Psoas muscle (tissue), 8 donors: ENCODE results near the gene TGM4. TPM values are rescaled to one million over a fixed set of nuclear protein-coding genes. Genes with fewer than 3 reads are reported as not detected.

Experiments used
- ATAC-seq, 4 donors: fragments of 200-7000 bp; cut with Tn5 transposase; one replicate each; pipeline ENCODE4 v1.9.1; 2020; ENCODE audit warnings: moderate library complexity in 3 of 4, mild to moderate bottlenecking in 2 of 4
- DNase-seq, 2 donors: peaks; one replicate each; pipeline ENCODE4 v3.0.0-alpha.2; 2020
- H3K27ac ChIP-seq: fragments of 200-600 bp; one replicate; pipeline ENCODE4 v1.8.0; 2022
- H3K27me3 ChIP-seq, 3 donors: fragments of 200-600 bp in 1 of 3; one replicate each; pipeline versions ENCODE4 v1.6.1 to v1.8.0; 2013 to 2022; ENCODE audit warnings: low read length in 2 of 3, mild to moderate bottlenecking in 2 of 3, moderate library complexity in 1 of 3; ENCODE audit not compliant: insufficient read depth in 3 of 3
- H3K36me3 ChIP-seq, 2 donors: fragments of 200-600 bp in 1 of 2; one replicate each; pipeline versions ENCODE4 v1.6.1 to v1.8.0; 2013 to 2022; ENCODE audit warnings: low read depth in 1 of 2, mild to moderate bottlenecking in 1 of 2, moderate library complexity in 1 of 2; ENCODE audit not compliant: insufficient read depth in 1 of 2
- H3K4me1 ChIP-seq: fragments of 200-600 bp; one replicate; pipeline ENCODE4 v1.8.0; 2022
- H3K4me3 ChIP-seq: fragments of 200-600 bp; one replicate; pipeline ENCODE4 v1.8.0; 2022; ENCODE audit warnings: mild to moderate bottlenecking
- H3K9me3 ChIP-seq: fragments of 200-600 bp; one replicate; pipeline ENCODE4 v1.8.0; 2022
- WGBS, 3 donors: extraction: QIAGEN DNeasy Blood & Tissue Kit; methylation state at CpG; one replicate each; pipeline versions ENCODE4 v1.1.6 to v1.1.7; 2013; 5-methylcytosine and 5-hydroxymethylcytosine counted together
- intact Hi-C, 2 donors: fragments of 100-400 bp; cut with DNase I; formaldehyde crosslinking; loops; one replicate each; pipeline versions ENCODE4 v1.11.0 to v1.14.2; 2022
- polyA plus RNA-seq, 3 donors: library from polyadenylated mRNA; stranded (reverse); fragments of 200-250 nt; gene quantifications; one replicate each; pipeline ENCODE4 v1.2.3, GENCODE V29; 2013
- total RNA-seq, 4 donors: library from RNA; stranded (reverse); fragmentation: NEBNext Ultra II Directional in 2 of 4; extraction: Animal tissue kit (Norgen Biotek cat#: 25700) in 2 of 4; gene quantifications; one replicate each; pipeline versions ENCODE4 v1.2.1 to v1.2.4, GENCODE V29; 2021 to 2023
- TF ChIP-seq, protein P1 (sequence below): fragments of 200-600 bp; IDR thresholded peaks from one replicate; pipeline ENCODE4 v1.8.0; 2022; ENCODE audit warnings: antibody characterized with exemption
- donor health status: healthy with polysubstance abuse.
- donor health status: DM: no; HTN: no; CAD: no; lungs with moderate emphysema.
- donor health status: Bipolar disorder and iron deficiency.
- donor health status: healthy.
- donor health status: DM: yes; HTN: yes; CAD: no.
- donor health status: DM: no; HTN: no; CAD: no.
- donor health status: DM: no; HTN: no; CAD: no.
- donor health status: DM: yes; HTN: yes; CAD: no.

The TGM4 gene
- total and polyA plus RNA-seq, 7 donors, result not detected

- TF ChIP-seq, protein P1, sequence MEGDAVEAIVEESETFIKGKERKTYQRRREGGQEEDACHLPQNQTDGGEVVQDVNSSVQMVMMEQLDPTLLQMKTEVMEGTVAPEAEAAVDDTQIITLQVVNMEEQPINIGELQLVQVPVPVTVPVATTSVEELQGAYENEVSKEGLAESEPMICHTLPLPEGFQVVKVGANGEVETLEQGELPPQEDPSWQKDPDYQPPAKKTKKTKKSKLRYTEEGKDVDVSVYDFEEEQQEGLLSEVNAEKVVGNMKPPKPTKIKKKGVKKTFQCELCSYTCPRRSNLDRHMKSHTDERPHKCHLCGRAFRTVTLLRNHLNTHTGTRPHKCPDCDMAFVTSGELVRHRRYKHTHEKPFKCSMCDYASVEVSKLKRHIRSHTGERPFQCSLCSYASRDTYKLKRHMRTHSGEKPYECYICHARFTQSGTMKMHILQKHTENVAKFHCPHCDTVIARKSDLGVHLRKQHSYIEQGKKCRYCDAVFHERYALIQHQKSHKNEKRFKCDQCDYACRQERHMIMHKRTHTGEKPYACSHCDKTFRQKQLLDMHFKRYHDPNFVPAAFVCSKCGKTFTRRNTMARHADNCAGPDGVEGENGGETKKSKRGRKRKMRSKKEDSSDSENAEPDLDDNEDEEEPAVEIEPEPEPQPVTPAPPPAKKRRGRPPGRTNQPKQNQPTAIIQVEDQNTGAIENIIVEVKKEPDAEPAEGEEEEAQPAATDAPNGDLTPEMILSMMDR, result peak; percentile 16
- intact Hi-C loops, result loop anchor here (2.0 to 10.0 kb wide), 4 partner anchors 153 to 590 kb away; partner anchors contain the start of genes KIAA1143 (in 1 of the 2) and KIF15 (in 1 of the 2)
- H3K36me3 ChIP-seq, result peaks cover 0 to 20% of the 10 kb centered on the region in 2 donors
- H3K4me3 ChIP-seq, result no peak overlapping the region
- H3K9me3 ChIP-seq, result no peaks in the 10 kb centered on the region
- H3K4me1 ChIP-seq, result no peaks in the 10 kb centered on the region
- H3K27ac ChIP-seq, result no peak overlapping the region
- H3K27me3 ChIP-seq, result no peaks in the 10 kb centered on the region
- DNase-seq (no peak), ATAC-seq (peak in 2 of 4 donors; percentile 47 to 52)
- WGBS, 3 donors, result 54 to 71% (median 59%) methylated on average over 4 of the region's 4 CpGs
Measured at GRCh38 chr3:44914936-44915335, 40.5 kb downstream of the TGM4 start.

DNA sequence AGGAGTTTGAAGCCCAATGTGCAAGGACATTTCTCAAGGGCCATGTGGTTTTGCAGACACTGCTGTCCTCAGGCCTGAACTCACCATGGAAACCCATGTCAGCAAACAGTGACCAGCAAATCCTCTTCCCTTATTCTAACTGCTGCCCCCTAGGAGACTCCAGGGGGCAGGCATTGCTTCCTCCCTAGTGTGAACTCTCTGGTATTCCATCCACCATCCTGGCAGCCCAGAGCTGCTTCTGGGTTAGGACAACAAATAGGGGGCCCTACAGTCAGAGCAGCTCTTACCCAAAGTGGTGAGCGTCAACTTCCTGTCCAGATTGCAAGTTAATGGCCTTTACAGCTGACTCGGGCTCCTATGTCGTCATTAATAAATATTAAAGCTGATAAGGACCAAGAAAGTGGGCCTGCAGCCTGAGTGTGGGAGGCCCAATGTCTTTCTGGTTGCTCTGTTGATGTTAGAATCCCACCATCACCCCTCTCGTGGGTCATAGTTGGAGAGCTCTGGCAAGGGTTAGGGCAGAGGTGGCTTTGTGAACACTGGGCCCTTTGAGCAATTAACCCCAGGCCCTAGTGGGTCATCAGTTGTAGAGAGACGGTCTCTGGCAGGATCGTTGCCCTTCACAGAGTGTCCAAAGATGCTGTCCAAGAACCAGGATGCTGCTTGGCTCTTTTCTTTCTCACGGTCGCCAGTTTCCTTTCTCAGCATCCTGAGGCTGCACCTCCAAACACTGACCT is 41.5 kb downstream of the TGM4 start:
- Histone ChIP-seq H3K36me3 (peaks cover 0 to 20% of the 10 kb centered on the region in 2 donors), H3K4me3 (no peak overlapping the region), H3K4me1 (no peaks in the 10 kb centered on the region), H3K9me3 (no peaks in the 10 kb centered on the region), H3K27ac (no peak overlapping the region), H3K27me3 (no peaks in the 10 kb centered on the region)
- 63 to 80% (median 73%) methylated on average over 8 of the region's 8 CpGs for WGBS, 3 donors
- DNase-seq, result no peak
- TF ChIP-seq, protein P1, result no peak
- peak in 1 of 4 donors; percentile 10 for ATAC-seq
- intact Hi-C loops, result loop anchor here in 1 of 2 donors (2.0 to 10.0 kb wide), 2 partner anchors 383 to 591 kb away; no protein-coding TSS in a partner anchor

DNA sequence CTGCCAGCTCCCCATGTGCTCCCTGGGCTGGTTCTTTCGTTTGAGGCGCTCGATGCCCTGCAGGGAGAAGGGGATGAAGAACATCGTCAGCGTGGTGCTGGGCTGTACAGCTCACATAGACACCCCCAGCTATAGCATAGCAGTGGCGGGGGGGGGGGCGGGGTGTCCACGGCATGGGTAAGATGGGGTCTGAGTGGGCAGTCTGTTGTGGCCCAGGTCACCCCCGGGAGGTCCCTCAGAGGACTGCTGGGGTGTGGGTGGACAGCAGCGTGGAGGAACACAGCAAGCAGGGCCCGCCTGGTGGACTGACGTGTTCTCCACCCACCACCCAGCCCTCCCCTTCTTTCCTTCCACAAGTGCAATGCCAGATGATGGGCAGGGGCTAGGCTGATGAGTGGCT is 43.7 kb downstream of the TGM4 start:
- WGBS, 3 donors, result 82 to 95% (median 92%) methylated on average over 11 to 12 of the region's 12 CpGs
- Histone ChIP-seq H3K9me3 (no peaks in the 10 kb centered on the region), H3K4me3 (no peak overlapping the region), H3K27me3 (no peaks in the 10 kb centered on the region), H3K27ac (no peak overlapping the region), H3K36me3 (peaks cover 3 to 39% of the 10 kb centered on the region in 2 donors), H3K4me1 (no peaks in the 10 kb centered on the region)
- intact Hi-C loops, result loop anchor here in 1 of 2 donors (10.0 kb wide), 1 partner anchor 593 kb away; no protein-coding TSS in a partner anchor
- ATAC-seq, result no peak
- TF ChIP-seq, protein P1, result no peak
- no peak for DNase-seq

- TF ChIP-seq, protein P1, result no peak
- intact Hi-C loops, result loop anchor here in 1 of 2 donors (10.0 kb wide), 1 partner anchor 594 kb away; no protein-coding TSS in a partner anchor
Measured at GRCh38 chr3:44918581-44918980, 44.2 kb downstream of the TGM4 start.

More at GRCh38 chr3:44918581-44918980, 44.2 kb downstream of the TGM4 start:
- 90 to 95% (median 93%) methylated on average over 6 of the region's 6 CpGs for WGBS, 3 donors
- ATAC-seq, result no peak
- Histone ChIP-seq H3K4me3 (no peak overlapping the region), H3K27me3 (no peaks in the 10 kb centered on the region), H3K9me3 (no peaks in the 10 kb centered on the region), H3K4me1 (no peaks in the 10 kb centered on the region), H3K27ac (no peak overlapping the region), H3K36me3 (peaks cover 3 to 39% of the 10 kb centered on the region in 2 donors)
- no peak for DNase-seq
